Omental fat pad (tissue), 4 donors: ENCODE results near the gene SYNM. TPM values are rescaled to one million over a fixed set of nuclear protein-coding genes. Genes with fewer than 3 reads are reported as not detected.

ENCODE experiments used
- ATAC-seq: fragments of 150-250 bp; one replicate; pipeline ENCODE4 v1.9.1; 2016; ENCODE audit warnings: mild to moderate bottlenecking, moderate library complexity; ENCODE audit not compliant: low FRiP score
- DNase-seq: peaks from one replicate; pipeline ENCODE4 v3.0.0-alpha.2; 2019; ENCODE audit warnings: low spot score
- total RNA-seq, 4 donors: library from RNA; depleted of rRNA; stranded (reverse); fragments of >200 nt; gene quantifications; one replicate each; pipeline ENCODE4 v1.1.0, GENCODE V29; 2016
- TF ChIP-seq, protein P1 (sequence below), 3 donors: fragments of 450-650 bp; IDR thresholded peaks; one replicate each; pipeline ENCODE4 v1.5.1; 2016 to 2017; ENCODE audit warnings: antibody characterized with exemption in 3 of 3, mild to moderate bottlenecking in 3 of 3, moderate library complexity in 2 of 3

Gene SYNM
- total RNA-seq, 4 donors from 2014 or later, result 13.6 to 49.7 (median 37.5) TPM

DNA sequence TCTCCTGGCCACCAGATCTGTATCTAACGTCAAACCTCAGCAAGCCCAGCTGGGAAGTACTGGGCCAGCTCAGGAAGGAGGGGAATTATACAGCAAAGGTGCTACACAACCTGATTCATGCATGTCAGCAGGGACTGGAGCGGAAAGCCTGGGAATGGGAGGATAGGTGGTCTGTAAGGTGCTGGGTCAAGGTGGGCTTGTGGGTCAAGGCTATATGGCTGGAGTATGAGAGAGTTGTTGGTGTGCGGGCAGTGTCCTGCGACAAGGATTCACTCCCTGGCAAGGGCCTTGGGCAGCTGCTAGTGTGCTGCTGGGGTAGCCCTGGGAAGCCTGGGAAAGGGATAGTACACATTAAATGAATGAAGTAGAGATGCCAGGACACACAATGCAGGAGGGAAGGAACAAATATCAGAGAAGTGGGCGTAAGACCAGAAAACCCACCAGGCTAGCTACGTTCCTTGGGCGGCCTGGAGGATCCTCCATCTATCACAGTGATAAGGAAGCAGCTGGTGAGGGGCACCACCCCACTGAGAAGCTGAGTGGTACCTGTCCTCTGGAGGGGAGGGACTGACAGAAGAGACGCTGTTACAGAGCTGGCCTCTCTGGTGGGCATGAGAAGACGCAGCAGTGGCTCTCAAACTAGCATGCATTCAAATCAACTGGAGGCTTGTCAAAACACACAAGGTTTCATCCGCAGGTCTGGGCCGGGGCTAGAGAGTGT lies 8.5 kb upstream of the SYNM start:
- no peak for DNase-seq
- TF ChIP-seq, protein P1, sequence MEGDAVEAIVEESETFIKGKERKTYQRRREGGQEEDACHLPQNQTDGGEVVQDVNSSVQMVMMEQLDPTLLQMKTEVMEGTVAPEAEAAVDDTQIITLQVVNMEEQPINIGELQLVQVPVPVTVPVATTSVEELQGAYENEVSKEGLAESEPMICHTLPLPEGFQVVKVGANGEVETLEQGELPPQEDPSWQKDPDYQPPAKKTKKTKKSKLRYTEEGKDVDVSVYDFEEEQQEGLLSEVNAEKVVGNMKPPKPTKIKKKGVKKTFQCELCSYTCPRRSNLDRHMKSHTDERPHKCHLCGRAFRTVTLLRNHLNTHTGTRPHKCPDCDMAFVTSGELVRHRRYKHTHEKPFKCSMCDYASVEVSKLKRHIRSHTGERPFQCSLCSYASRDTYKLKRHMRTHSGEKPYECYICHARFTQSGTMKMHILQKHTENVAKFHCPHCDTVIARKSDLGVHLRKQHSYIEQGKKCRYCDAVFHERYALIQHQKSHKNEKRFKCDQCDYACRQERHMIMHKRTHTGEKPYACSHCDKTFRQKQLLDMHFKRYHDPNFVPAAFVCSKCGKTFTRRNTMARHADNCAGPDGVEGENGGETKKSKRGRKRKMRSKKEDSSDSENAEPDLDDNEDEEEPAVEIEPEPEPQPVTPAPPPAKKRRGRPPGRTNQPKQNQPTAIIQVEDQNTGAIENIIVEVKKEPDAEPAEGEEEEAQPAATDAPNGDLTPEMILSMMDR (IDR thresholded peaks at IDR 0.05), result no peak
- ATAC-seq, result no peak

DNA sequence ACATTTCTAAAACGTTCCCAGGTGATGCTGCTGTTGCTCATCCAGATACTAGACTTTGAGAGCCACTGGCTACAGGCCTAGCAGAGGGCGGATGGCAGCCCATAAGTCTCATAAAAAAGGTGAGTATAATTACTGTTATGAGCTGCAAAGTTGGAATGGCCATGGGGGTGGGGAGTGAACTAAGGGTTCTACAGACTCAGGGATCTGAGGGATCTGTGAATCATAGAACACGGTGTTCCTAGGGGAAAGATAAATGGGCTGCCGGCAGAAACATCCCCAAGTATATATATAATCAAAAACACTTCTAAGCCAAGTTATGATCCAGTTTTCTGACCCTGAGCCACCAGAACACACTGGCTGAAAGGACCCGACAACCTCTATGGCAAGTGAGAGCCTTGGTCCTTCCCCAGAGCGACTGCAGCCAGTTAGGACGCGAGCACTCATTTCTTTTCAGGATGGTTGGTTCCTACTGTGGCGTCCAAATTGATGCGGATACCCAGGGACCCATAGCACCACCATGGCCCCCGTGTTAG lies 7.9 kb upstream of the SYNM start:
- TF ChIP-seq, protein P1 (IDR thresholded peaks at IDR 0.05), result no peak
- DNase-seq (no peak), ATAC-seq (no peak)

DNA sequence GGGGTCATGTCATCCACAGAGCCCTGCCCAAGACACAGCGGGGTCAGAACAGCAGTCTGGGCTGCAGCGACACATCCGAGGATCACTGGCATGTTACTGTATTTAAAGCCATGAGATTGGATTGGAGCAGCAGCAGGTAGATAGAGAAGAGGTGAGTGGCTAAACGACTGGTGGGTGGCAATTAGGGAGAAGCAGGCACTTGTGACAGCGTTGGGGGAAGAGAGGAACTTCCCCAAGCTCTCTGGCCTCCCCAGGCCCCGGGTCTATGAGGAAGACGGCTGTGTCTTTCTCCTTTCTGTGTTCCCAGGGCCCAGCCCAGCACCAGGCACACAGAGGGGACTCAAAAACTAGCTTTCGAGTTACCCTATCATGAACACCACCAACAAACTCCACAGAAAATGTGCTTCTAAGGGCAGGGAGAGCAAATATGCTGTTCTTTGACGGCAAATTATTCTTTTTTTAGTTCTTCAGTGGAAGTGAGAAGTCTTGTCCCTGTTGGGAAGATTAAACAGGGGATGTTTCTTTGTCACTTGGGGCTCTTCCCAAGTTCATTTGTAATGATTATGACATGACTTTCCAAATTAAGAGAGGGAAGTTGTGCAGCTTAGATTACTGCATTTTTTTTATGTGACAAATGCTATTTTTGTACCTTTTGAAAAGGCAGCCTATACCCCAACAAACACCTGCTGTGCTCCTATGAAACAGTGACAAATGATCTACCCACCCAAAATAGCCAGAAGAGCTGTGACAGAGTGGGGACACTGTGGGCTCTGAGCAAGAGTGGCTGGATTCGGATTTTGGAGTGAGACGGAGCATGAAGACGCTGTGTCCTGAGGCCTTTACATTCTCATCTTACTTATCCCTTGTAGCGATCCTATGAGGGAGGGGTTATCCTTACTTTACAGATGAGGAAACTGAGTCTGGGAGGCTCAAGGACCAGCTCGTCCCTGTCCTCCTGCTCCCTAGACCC lies 7.2 kb upstream of the SYNM start:
- ATAC-seq (no peak), DNase-seq (no peak)
- TF ChIP-seq, protein P1 (IDR thresholded peaks at IDR 0.05), result no peak

DNA sequence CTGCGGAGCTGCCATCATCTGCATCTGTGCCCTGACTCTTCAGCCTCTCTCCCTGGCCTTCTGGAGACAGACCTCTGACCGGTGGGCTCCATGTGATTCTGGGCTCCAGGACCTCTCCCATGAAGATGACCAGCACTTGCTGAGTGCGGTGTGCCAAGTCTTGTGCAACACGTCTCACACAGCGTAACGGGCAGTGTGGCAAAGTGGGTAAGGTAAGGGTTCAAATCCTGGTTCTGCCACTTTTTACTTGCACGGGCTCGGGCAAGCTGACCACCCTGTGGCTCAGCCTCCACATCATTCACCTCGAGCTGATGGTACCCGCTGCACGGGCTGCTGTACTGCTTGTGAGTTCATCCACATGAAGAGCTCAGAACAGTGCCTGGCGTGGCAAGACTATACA lies 6.5 kb upstream of the SYNM start:
- ATAC-seq, result no peak
- no peak for DNase-seq
- TF ChIP-seq, protein P1 (IDR thresholded peaks at IDR 0.05), result no peak

DNA sequence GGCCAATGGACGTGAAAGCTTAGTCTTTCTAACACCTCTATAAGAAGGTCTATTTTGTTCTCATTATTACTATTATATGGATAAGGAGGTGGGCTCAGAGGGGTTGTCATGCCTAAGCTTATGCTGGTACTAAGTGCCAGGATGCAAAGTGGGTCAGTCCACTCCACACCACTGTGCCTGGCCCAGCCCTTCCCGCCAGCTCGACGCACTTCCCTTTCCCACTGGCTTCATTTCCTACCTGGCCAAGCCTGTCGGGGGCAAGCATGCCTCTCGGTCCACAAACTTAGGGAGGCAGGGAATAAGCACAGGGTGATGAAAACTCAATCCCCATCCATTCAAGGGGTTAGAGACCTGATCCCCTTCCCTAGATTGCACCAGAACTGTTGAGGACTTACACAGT lies 5.9 kb upstream of the SYNM start:
- ATAC-seq (no peak), DNase-seq (no peak)
- TF ChIP-seq, protein P1 (IDR thresholded peaks at IDR 0.05), result no peak

DNA sequence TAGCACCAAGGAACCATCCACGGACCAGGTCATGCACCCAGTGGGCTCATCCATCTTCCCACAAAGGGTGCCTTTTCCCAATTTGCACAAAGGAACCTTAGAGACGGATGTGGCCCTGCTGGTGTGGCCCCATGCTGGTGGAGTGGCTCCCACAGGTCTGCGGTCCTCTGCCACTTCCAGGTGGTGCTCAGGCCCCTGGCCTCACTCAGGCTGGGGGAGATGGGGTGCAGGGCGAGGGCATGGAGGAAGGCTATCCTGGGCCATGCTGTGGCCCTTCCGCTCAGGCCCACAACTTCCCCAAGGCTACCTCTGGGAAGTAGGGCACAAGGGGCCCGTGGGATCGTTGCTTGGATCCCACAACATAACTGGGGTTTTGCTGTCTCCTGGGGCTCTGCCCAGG lies 5.2 kb upstream of the SYNM start:
- no peak for ATAC-seq
- TF ChIP-seq, protein P1 (IDR thresholded peaks at IDR 0.05), result no peak
- no peak for DNase-seq
